IPS-15b (cell line): ENCODE measurements around the gene DIAPH2.

ENCODE experiments used
- H3K27me3 ChIP-seq: one replicate; pipeline ENCODE4 v1.6.1; 2013; ENCODE audit warnings: low read length; ENCODE audit not compliant: control insufficient read depth, insufficient read depth
- H3K36me3 ChIP-seq: one replicate; pipeline ENCODE4 v1.6.1; 2013; ENCODE audit warnings: low read length; ENCODE audit not compliant: control insufficient read depth, insufficient read depth
- H3K4me1 ChIP-seq: one replicate; pipeline ENCODE4 v1.6.1; 2013; ENCODE audit warnings: mild to moderate bottlenecking, low read length; ENCODE audit not compliant: control insufficient read depth, insufficient read depth
- H3K4me3 ChIP-seq: one replicate; pipeline ENCODE4 v1.5.1; 2013; ENCODE audit warnings: low read depth, low read length
- H3K9ac ChIP-seq: one replicate; pipeline ENCODE4 v1.6.1; 2013; ENCODE audit warnings: low read depth, mild to moderate bottlenecking, low read length
- H3K9me3 ChIP-seq: one replicate; pipeline ENCODE4 v1.6.1; 2013; ENCODE audit warnings: mild to moderate bottlenecking, low read length; ENCODE audit not compliant: control insufficient read depth, insufficient read depth

Gene DIAPH2

GRCh38 chrX:97021680-97022079 lies 337.0 kb downstream of the DIAPH2 start:
- Histone ChIP-seq H3K4me3 (no peak overlapping the region), H3K9ac (no peak overlapping the region), H3K36me3 (no peaks in the 10 kb centered on the region), H3K27me3 (no peaks in the 10 kb centered on the region), H3K9me3 (no peaks in the 10 kb centered on the region), H3K4me1 (peaks cover 2% of the 10 kb centered on the region)

GRCh38 chrX:97026406-97026805 lies 341.8 kb downstream of the DIAPH2 start:
- H3K4me3 ChIP-seq, result no peak overlapping the region
- H3K4me1 ChIP-seq, result peaks cover 11% of the 10 kb centered on the region
- H3K27me3 ChIP-seq, result no peaks in the 10 kb centered on the region
- no peak overlapping the region for H3K9ac ChIP-seq
- H3K36me3 ChIP-seq, result no peaks in the 10 kb centered on the region
- no peaks in the 10 kb centered on the region for H3K9me3 ChIP-seq

- Histone ChIP-seq H3K27me3 (no peaks in the 10 kb centered on the region), H3K9ac (no peak overlapping the region), H3K9me3 (no peaks in the 10 kb centered on the region)
Observed at GRCh38 chrX:97027384-97027922, 342.8 kb downstream of the DIAPH2 start.

GRCh38 chrX:97030463-97030862 lies 345.8 kb downstream of the DIAPH2 start:
- no peaks in the 10 kb centered on the region for H3K9me3 ChIP-seq
- H3K4me1 ChIP-seq, result peaks cover 11% of the 10 kb centered on the region
- no peaks in the 10 kb centered on the region for H3K27me3 ChIP-seq
- no peak overlapping the region for H3K4me3 ChIP-seq
- no peaks in the 10 kb centered on the region for H3K36me3 ChIP-seq
- H3K9ac ChIP-seq, result no peak overlapping the region

More at GRCh38 chrX:97027384-97027922, 342.8 kb downstream of the DIAPH2 start:
- Histone ChIP-seq H3K36me3 (no peaks in the 10 kb centered on the region), H3K4me3 (peak overlapping the region; percentile 8), H3K4me1 (peaks cover 11% of the 10 kb centered on the region)

GRCh38 chrX:97030947-97031346 lies 346.3 kb downstream of the DIAPH2 start:
- peaks cover 11% of the 10 kb centered on the region for H3K4me1 ChIP-seq
- no peak overlapping the region for H3K9ac ChIP-seq
- H3K9me3 ChIP-seq, result no peaks in the 10 kb centered on the region
- no peaks in the 10 kb centered on the region for H3K27me3 ChIP-seq
- H3K36me3 ChIP-seq, result no peaks in the 10 kb centered on the region
- H3K4me3 ChIP-seq, result no peak overlapping the region

GRCh38 chrX:97039363-97040029 lies 354.9 kb downstream of the DIAPH2 start:
- H3K4me3 ChIP-seq, result no peak overlapping the region
- H3K4me1 ChIP-seq, result peaks cover 3% of the 10 kb centered on the region

GRCh38 chrX:97045470-97045869 lies 360.8 kb downstream of the DIAPH2 start:
- Histone ChIP-seq H3K36me3 (no peaks in the 10 kb centered on the region), H3K27me3 (no peaks in the 10 kb centered on the region), H3K4me1 (peaks cover 3% of the 10 kb centered on the region), H3K9me3 (no peaks in the 10 kb centered on the region), H3K9ac (no peak overlapping the region), H3K4me3 (no peak overlapping the region)

More at GRCh38 chrX:97039363-97040029, 354.9 kb downstream of the DIAPH2 start:
- Histone ChIP-seq H3K27me3 (no peaks in the 10 kb centered on the region), H3K9ac (no peak overlapping the region), H3K36me3 (no peaks in the 10 kb centered on the region), H3K9me3 (no peaks in the 10 kb centered on the region)

GRCh38 chrX:97046867-97047266 lies 362.2 kb downstream of the DIAPH2 start:
- Histone ChIP-seq H3K27me3 (no peaks in the 10 kb centered on the region), H3K9me3 (no peaks in the 10 kb centered on the region), H3K4me3 (no peak overlapping the region), H3K9ac (no peak overlapping the region), H3K36me3 (no peaks in the 10 kb centered on the region), H3K4me1 (peaks cover 3% of the 10 kb centered on the region)

- no peak overlapping the region for H3K9ac ChIP-seq
- no peaks in the 10 kb centered on the region for H3K36me3 ChIP-seq
- no peaks in the 10 kb centered on the region for H3K9me3 ChIP-seq
- no peaks in the 10 kb centered on the region for H3K4me1 ChIP-seq
- no peak overlapping the region for H3K4me3 ChIP-seq
- H3K27me3 ChIP-seq, result no peaks in the 10 kb centered on the region
Observed at GRCh38 chrX:97050392-97050791, 365.8 kb downstream of the DIAPH2 start.

GRCh38 chrX:97057349-97057909 lies 372.8 kb downstream of the DIAPH2 start:
- Histone ChIP-seq H3K4me3 (no peak overlapping the region), H3K27me3 (no peaks in the 10 kb centered on the region), H3K9me3 (no peaks in the 10 kb centered on the region), H3K9ac (no peak overlapping the region), H3K4me1 (peaks cover 9% of the 10 kb centered on the region), H3K36me3 (no peaks in the 10 kb centered on the region)

- Histone ChIP-seq H3K27me3 (no peaks in the 10 kb centered on the region), H3K4me1 (peaks cover 9% of the 10 kb centered on the region), H3K9ac (no peak overlapping the region), H3K36me3 (no peaks in the 10 kb centered on the region), H3K9me3 (no peaks in the 10 kb centered on the region), H3K4me3 (no peak overlapping the region)
Observed at GRCh38 chrX:97060020-97060419, 375.4 kb downstream of the DIAPH2 start.

- no peaks in the 10 kb centered on the region for H3K36me3 ChIP-seq
- no peak overlapping the region for H3K9ac ChIP-seq
- no peak overlapping the region for H3K4me3 ChIP-seq
- peaks cover 5% of the 10 kb centered on the region for H3K4me1 ChIP-seq
- no peaks in the 10 kb centered on the region for H3K27me3 ChIP-seq
- H3K9me3 ChIP-seq, result no peaks in the 10 kb centered on the region
Observed at GRCh38 chrX:97065066-97065465, 380.4 kb downstream of the DIAPH2 start.
